ENCODE data around the gene PLGLB2.
"Not testable (repeated sequence)": the region's sequence is repeated elsewhere in the genome, so short reads cannot be mapped to it uniquely, and the experiment has no call there.

The PLGLB2 gene

DNA sequence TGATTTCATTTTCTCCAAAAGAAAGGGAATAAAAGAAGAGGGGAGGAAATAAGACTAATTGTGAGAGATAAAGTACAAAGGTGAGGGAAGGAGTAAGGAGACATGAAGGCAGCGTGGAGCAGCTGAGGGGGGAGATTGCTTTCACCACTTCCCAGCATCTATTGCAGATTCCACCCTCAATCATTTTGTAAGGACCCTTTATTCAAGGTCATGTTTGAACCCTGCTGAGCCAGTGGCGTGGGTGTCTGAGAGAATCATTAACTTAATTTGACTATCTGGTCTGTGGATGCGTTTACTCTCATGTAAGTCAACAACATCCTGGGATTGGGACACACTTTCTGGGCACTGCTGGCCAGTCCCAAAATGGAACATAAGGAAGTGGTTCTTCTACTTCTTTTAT, at the start of gene PLGLB2:
Gene PLGLB2 (plus strand): TSS at position 297 of the 400 bp plus-strand sequence. CDS start 67 bp downstream, at position 364.
- not testable (repeated sequence) for FAIRE-seq

DNA sequence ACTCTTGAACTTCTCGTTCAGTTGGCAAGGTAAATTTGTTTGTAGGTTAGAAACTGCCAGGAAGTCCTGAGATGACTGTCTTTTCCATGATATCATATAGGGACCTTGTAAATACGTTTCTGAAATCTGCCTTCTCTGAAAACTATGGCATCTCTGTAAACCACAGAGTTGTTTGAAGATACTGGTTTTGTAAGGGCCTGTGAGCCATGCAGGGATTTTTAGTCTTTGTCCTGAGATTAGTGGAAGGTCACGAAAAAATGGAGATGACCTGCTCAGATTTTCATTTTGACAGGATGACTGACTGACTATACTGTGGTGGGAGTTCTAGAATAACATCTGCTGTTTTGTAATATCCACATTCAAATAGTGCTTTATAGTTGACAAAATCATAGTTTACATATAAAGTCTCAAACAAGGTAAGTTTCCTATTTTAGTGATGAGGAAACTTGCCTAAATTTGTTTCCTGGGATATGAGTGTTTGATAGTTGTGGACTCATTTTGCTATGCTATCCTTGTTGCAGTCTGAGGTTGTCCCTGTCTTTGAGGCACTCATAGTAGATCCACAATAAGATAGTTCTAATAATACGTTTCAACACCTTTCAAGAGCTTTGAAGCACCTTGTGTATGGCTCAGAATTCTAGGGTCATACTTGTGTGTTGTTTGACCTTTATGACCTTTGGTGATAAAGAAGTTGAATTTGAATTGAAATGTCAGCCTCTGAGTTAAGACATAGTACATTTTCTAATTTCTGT, 43.1 kb upstream of the PLGLB2 start:
- not testable (repeated sequence) for FAIRE-seq

DNA sequence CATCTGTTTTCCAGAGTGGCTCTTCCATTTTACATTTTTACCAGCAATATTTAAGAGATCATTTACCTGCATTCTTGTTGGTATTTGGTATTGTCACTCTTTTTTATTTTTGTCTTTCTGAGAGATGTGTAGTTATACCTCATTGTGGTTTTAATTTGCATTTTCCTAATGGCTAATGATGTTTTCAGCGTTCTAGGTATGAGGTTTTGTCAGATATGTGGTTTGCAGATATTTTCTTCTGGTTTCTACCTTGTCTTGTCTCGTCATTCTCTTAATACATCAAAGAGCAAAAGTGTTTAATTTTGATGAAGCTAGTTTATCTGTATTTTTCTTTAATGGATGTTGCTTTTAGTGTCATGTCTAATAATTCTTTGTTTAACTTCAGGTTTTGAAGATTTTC, 39.5 kb upstream of the PLGLB2 start:
- FAIRE-seq, result peak; percentile 69

DNA sequence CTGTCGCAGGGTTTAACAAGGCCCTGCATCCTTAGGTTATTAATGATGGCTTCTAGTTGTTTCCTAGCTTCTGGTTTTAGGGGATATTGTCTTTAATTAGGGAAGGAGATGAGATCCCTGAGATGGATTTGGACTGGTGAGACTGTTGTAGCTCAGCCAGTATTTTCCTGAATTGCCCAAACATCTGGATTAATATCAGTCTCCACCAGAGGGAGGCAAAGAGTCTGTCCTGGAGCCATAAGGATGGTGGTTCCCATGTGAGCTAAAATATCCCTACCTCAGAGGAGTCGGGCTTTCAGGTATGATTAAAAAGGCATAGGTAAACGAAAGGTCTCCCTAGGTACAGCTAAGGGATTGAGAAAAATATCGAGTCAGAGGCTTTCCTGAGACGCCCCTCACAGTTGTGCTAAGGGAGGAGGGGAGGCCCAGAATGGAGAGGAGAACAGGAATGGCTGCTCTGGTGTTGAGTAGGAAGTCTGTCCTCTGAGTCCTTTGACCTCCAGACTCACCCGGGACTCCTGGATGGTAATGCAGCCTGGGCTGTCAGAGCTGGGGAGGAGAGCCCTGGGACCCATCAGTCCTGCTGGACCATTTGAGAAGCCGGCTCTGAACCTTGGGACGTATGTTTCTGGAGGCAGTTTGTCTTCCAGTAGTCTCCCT, 19.8 kb upstream of the PLGLB2 start:
- FAIRE-seq, result not testable (repeated sequence)

DNA sequence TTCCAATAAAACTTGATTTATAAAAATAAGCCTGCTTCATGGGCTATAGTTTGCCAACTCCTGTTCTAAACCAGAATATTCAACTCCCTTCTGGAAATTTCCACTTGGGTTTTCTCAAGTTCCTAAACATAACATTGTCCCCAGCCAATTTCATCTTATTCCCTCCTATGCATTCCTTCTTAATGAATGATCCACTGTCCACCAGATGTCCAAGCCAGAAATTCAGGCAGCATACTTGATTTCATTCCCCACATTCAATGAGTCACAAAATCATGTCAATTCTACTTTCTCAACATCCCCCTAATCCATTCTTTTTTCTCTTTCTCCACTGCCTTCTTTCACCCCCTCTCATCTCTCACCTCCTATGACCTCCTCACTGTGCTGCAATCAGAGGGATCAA, 7.0 kb upstream of the PLGLB2 start:
- not testable (repeated sequence) for FAIRE-seq

DNA sequence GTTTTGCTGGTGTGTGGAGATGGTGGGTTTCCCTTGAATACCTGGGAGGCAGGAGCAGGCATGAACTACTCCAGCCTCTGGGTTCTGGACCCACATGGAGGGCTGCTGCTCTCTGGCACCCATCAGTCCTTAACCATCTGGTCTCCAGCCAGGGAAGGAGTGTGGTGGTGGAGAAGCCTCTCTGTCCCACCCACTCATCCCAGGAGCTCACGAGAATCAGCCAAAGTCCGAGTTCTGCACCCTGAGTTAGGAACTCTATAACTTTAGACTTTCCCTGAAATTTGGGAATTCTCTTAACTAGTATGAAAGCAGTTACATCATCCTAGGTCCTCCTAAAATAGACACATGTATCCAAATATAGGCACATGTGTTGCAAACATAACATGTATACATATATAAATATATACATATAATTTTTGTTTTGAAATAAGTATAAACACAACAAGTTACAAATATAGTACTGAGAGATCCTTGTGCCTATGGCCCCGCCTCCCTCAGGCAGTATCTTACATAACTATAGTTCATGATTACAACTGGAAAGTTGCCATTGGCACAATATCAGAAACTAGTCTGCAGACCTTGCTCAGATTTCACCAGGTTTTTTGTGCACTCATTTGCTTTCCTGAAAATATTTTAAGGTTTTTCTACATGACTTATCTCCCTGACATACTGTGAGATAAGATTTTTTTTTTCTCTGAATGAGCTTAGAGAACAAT, 5.3 kb upstream of the PLGLB2 start:
- not testable (repeated sequence) for FAIRE-seq

DNA sequence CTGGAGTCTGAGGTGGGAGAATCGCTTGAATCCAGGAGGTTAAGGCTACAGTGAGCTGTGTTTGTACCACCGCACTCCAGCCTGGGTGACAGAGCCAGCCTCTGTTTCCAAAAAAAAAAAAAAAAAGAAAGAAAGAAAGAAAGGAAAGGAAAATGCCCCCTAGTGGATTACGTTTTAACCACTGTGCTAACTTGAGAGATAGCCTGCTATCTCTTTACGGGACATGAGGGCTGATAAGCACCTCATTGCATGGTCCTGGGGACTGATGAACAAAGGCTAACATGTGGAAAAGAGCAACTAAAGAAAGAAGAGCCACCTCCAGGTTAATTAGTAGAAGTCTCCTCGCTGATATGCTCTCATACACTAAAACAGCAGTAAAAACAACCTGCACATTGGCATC, 4.2 kb upstream of the PLGLB2 start:
- FAIRE-seq, result not testable (repeated sequence)

DNA sequence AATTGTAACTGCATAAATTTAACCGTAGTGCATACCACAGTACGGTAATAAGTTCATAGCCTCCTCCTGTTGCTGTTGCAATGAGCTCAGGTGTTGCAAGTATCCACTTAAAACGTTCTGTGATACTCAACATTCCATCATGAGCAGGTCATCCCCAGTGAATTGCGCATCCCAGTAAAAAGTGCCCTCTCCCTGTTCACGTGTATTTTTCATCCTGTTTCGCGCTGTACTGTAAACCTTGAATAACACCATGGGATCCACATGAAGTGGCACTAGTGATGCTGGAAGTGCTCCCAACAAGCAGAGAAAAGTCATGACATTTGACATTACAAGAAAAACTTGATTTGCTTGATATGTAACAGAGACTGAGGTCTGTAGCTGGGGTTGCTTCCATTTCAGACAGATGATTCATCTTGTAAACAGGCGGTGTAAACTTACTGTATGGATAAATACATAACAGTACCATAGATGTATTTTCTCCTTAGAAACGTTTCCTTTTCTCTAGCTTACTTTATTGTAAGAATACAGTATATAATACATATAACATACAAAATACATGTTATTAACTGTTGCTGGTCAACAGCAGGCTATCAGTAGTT, 2.4 kb upstream of the PLGLB2 start:
- not testable (repeated sequence) for FAIRE-seq

DNA sequence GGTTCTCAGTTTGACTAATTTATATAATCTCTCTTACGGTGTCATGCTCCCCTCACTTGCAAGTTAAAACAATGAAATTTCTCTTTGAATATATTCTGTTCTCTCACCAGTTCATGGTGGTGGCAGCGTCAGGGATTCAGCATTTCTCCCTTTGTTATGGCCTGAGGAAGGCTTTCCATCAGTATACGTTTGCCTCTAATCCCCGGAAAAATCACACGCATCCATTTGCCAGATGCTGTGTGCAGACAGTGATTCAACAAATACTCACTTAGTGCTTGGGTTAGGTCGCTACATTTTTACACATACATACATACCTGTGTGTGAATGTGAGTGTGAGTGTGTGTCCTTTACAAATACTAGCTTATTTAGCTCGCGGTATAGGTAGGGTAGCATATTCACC, 637 bp downstream of the PLGLB2 start:
- FAIRE-seq, result not testable (repeated sequence)

DNA sequence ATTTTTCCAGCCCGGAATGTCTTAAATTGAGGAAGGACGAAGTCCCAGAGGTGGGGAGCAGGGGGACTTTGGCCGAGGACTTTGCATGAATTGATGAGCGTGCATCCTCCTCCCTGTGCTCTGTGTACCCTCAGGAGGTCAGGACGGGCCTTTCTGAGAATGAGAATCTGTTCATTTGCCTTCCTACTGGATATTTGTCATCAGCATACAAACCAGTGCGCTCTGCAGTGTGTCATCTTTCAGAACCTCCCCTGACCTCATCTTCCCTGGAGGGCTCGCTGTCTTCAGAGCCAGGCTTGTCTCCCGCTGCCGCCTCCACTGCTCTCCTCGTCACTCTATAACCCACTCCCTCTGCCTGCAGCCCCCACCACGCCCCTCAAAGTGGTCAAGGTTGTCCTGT, 2.7 kb downstream of the PLGLB2 start:
- not testable (repeated sequence) for FAIRE-seq

DNA sequence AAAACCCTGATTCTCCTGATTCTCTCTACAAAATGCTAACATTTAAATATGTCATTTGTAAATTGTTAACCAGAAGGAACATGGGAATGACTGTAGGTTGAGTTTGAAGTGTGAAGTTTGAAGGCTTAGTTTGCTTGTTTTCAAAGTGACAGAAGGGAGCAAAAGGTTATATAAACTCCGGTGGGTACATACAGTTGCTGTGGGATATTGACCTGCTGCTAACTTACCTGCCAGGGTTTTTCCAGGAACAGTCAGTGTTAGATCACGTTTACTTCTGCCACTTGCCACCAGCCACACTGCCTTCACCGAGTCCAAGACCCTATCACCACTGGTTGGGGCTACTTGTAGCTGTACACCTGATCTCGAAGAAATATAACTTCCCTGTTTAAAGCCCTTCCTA, 6.9 kb downstream of the PLGLB2 start:
- not testable (repeated sequence) for FAIRE-seq
